Measurements from ENCODE around the gene CDK9.

DNA sequence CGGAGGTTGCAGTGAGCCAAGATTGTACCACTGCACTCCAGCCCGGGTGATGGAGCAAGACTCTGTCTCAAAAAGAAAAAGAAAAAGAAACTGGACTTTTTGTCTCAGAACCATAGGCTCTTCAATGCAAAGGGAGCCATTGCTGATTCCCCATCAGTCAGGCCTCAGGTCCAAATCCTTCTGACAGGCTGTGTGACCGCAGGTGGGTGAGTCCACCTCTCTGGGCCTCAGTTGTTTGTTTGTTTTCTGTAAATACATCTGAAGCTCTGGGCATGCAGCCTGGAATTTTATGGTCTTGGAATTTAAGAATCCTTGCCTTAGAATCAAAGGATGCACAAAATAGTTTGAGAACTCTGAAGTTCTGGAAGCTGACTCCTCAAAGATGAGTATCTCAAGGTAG lies 29.6 kb upstream of the CDK9 start:
- TF ChIP-seq, protein P1, sequence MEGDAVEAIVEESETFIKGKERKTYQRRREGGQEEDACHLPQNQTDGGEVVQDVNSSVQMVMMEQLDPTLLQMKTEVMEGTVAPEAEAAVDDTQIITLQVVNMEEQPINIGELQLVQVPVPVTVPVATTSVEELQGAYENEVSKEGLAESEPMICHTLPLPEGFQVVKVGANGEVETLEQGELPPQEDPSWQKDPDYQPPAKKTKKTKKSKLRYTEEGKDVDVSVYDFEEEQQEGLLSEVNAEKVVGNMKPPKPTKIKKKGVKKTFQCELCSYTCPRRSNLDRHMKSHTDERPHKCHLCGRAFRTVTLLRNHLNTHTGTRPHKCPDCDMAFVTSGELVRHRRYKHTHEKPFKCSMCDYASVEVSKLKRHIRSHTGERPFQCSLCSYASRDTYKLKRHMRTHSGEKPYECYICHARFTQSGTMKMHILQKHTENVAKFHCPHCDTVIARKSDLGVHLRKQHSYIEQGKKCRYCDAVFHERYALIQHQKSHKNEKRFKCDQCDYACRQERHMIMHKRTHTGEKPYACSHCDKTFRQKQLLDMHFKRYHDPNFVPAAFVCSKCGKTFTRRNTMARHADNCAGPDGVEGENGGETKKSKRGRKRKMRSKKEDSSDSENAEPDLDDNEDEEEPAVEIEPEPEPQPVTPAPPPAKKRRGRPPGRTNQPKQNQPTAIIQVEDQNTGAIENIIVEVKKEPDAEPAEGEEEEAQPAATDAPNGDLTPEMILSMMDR (IDR thresholded peaks at IDR 0.05) = no peak
- TF ChIP-seq POLR2A (IDR thresholded peaks at IDR 0.05; ENCODE audit: low read depth) = no peak

Measured in esophagus muscularis mucosa (tissue), 3 donors.